GM12891 (cell line): ENCODE measurements around the gene CDH7.
A peak's percentile ranks its signal among the peaks of the same experiment; 100 is the strongest.

Experiments used
- DNase-seq: peaks from one replicate; pipeline ENCODE4 v3.0.0; 2011; ENCODE audit warnings: low spot score; ENCODE audit not compliant: insufficient read length
- FAIRE-seq: peaks from 2 replicates; lab custom pipeline; 2011; peaks lifted over from hg19 to GRCh38; lab: Jason Lieb, UNC
- PAX5 ChIP-seq: IDR thresholded peaks from 2 replicates; pipeline ENCODE4 v1.6.1; 2011; ENCODE audit warnings: low read length, moderate library complexity, mild to moderate bottlenecking; ENCODE audit not compliant: insufficient read depth, severe bottlenecking
- POLR2A ChIP-seq: IDR thresholded peaks from 2 replicates; pipeline ENCODE4 v1.6.1; 2011; ENCODE audit warnings: low read depth, low read length, control low read depth
- POLR2AphosphoS5 ChIP-seq: IDR thresholded peaks from 2 replicates; pipeline ENCODE4 v1.6.1; 2011; ENCODE audit warnings: low read depth, low read length, control low read depth
- POU2F2 ChIP-seq: IDR thresholded peaks from 2 replicates; pipeline ENCODE4 v1.6.1; 2011; ENCODE audit warnings: low read depth, mild to moderate bottlenecking, control low read depth, low read length, moderate library complexity
- SPI1 ChIP-seq: IDR thresholded peaks from 2 replicates; pipeline ENCODE4 v1.6.1; 2011; ENCODE audit warnings: low read depth, low read length, control low read depth
- TAF1 ChIP-seq: IDR thresholded peaks from 2 replicates; pipeline ENCODE4 v1.6.1; 2011; ENCODE audit warnings: low read depth, low read length, control low read depth

The CDH7 gene

GRCh38 chr18:65937180-65937579 is 186.4 kb downstream of the CDH7 start:
- no peak for TF ChIP-seq TAF1
- TF ChIP-seq PAX5: no peak
- TF ChIP-seq POLR2AphosphoS5: no peak
- no peak for TF ChIP-seq POLR2A
- no peak for TF ChIP-seq SPI1
- no peak for TF ChIP-seq POU2F2
- DNase-seq: no peak
- FAIRE-seq: no peak

- no peak for TF ChIP-seq POLR2A
- TF ChIP-seq POU2F2: 0 out of 2 replicates have a peak, but pooled peaks have one; percentile 35
- peak; percentile 77 for FAIRE-seq
- peak; percentile 1 for DNase-seq
These were observed 188.0 kb downstream of the CDH7 start for GRCh38 chr18:65938592-65939372.
